Calu3 (cell line): Measurements from ENCODE around the gene SH3BP5. TPM values are rescaled to one million over a fixed set of nuclear protein-coding genes. Genes with fewer than 3 reads are reported as not detected.
"Not testable (repeated sequence)": the region's sequence is repeated elsewhere in the genome, so short reads cannot be mapped to it uniquely, and the experiment has no call there.

Experiments used
- BruUV-seq: library from RNA; stranded (reverse); fragments of 400-500 nt; replicated peaks from 2 replicates; lab custom pipeline; 2021; lab: Mats Ljungman, UMichigan
- CTCF ChIA-PET: fragments of 300-600 bp; sonication (Branson Sonifier 250); formaldehyde crosslinking; loops from one replicate; lab custom pipeline; 2022; ENCODE audit warnings: antibody characterized with exemption; lab: Charles Lee
- DNase-seq: peaks from one replicate; pipeline ENCODE4 v3.0.0; 2022
- H3K27ac Mint-ChIP-seq: one replicate; pipeline ENCODE4 v1.8.0; 2022; ENCODE audit warnings: mixed read lengths; ENCODE audit not compliant: unreplicated experiment
- H3K27me3 Mint-ChIP-seq: one replicate; pipeline ENCODE4 v1.8.0; 2022; ENCODE audit warnings: mixed read lengths; ENCODE audit not compliant: unreplicated experiment
- H3K36me3 Mint-ChIP-seq: one replicate; pipeline ENCODE4 v1.8.0; 2022; ENCODE audit warnings: mild to moderate bottlenecking, moderate library complexity, mixed read lengths; ENCODE audit not compliant: insufficient read depth, unreplicated experiment
- H3K4me1 Mint-ChIP-seq: one replicate; pipeline ENCODE4 v1.8.0; 2022; ENCODE audit warnings: mild to moderate bottlenecking, low read depth, mixed read lengths; ENCODE audit not compliant: unreplicated experiment
- H3K4me3 Mint-ChIP-seq: one replicate; pipeline ENCODE4 v1.8.0; 2022; ENCODE audit warnings: mild to moderate bottlenecking, low read depth, moderate library complexity, mixed read lengths; ENCODE audit not compliant: unreplicated experiment
- H3K9me3 Mint-ChIP-seq: one replicate; pipeline ENCODE4 v1.8.0; 2022; ENCODE audit warnings: low read depth, mixed read lengths; ENCODE audit not compliant: unreplicated experiment
- CTCF ChIP-seq: fragments of 200-600 bp; IDR thresholded peaks from one replicate; pipeline ENCODE4 v1.8.0; 2022; ENCODE audit warnings: antibody characterized with exemption; ENCODE audit not compliant: unreplicated experiment
- intact Hi-C: fragments of 100-400 bp; cut with micrococcal nuclease; formaldehyde crosslinking; loops from one replicate; pipeline ENCODE4 v1.10.0; 2022; ENCODE audit not compliant: unreplicated experiment
- total RNA-seq: library from RNA; stranded (reverse); gene quantifications from 2 replicates; pipeline ENCODE4 v1.2.3, GENCODE V29; 2022

SH3BP5 gene
- total RNA-seq, 1 experiment from 2014 or later: 4.0 TPM

- intact Hi-C loops: no loop called here
- H3K4me3 Mint-ChIP-seq: no peak overlapping the region
Observed at GRCh38 chr3:15356176-15356575, 23.8 kb upstream of the SH3BP5 start.

GRCh38 chr3:15355086-15355485 lies 22.7 kb upstream of the SH3BP5 start:
- Mint-ChIP-seq H3K4me1 (no peaks in the 10 kb centered on the region), H3K27me3 (no peaks in the 10 kb centered on the region), H3K36me3 (no peaks in the 10 kb centered on the region), H3K4me3 (no peak overlapping the region), H3K9me3 (no peaks in the 10 kb centered on the region), H3K27ac (no peak overlapping the region)
- CTCF ChIA-PET: interaction anchor here (0.7 kb wide), 1 partner anchor 361 kb away, joined by 3 read pairs; no protein-coding TSS in a partner anchor
- no peak for DNase-seq
- no TSS peak for BruUV-seq
- intact Hi-C loops: no loop called here
- no peak for TF ChIP-seq CTCF

More at GRCh38 chr3:15356176-15356575, 23.8 kb upstream of the SH3BP5 start:
- Mint-ChIP-seq H3K9me3 (no peaks in the 10 kb centered on the region), H3K36me3 (no peaks in the 10 kb centered on the region), H3K27ac (no peak overlapping the region), H3K27me3 (no peaks in the 10 kb centered on the region), H3K4me1 (peaks cover 7% of the 10 kb centered on the region)
- DNase-seq: no peak
- BruUV-seq: no TSS peak
- CTCF ChIA-PET: interaction anchor here (0.9 kb wide), 1 partner anchor 11 kb away, joined by 6 read pairs; no protein-coding TSS in a partner anchor
- no peak for TF ChIP-seq CTCF

- Mint-ChIP-seq H3K27me3 (no peaks in the 10 kb centered on the region), H3K36me3 (no peaks in the 10 kb centered on the region), H3K9me3 (no peaks in the 10 kb centered on the region), H3K27ac (no peak overlapping the region), H3K4me1 (no peaks in the 10 kb centered on the region), H3K4me3 (no peak overlapping the region)
- DNase-seq: no peak
- no peak for TF ChIP-seq CTCF
- CTCF ChIA-PET: no interaction called here
- no TSS peak for BruUV-seq
- intact Hi-C loops: no loop called here
Observed at GRCh38 chr3:15354485-15354884, 22.1 kb upstream of the SH3BP5 start.

- Mint-ChIP-seq H3K27ac (no peak overlapping the region), H3K4me1 (peaks cover 5% of the 10 kb centered on the region), H3K36me3 (no peaks in the 10 kb centered on the region), H3K27me3 (peaks cover 4% of the 10 kb centered on the region), H3K9me3 (no peaks in the 10 kb centered on the region), H3K4me3 (no peak overlapping the region)
- DNase-seq: no peak
- CTCF ChIA-PET: no interaction called here
- intact Hi-C loops: no loop called here
- TF ChIP-seq CTCF: no peak
- no TSS peak for BruUV-seq
Observed at GRCh38 chr3:15350141-15350540, 17.8 kb upstream of the SH3BP5 start.

GRCh38 chr3:15349438-15349837 lies 17.1 kb upstream of the SH3BP5 start:
- CTCF ChIA-PET, H3K4me3 Mint-ChIP-seq, H3K9me3 Mint-ChIP-seq, H3K27ac Mint-ChIP-seq, H3K36me3 Mint-ChIP-seq, DNase-seq, BruUV-seq, H3K4me1 Mint-ChIP-seq, intact Hi-C loops: not testable (repeated sequence)
- peaks cover 11% of the 10 kb centered on the region for H3K27me3 Mint-ChIP-seq
